ENCODE data around the gene RPEL1.

RPEL1 gene

GRCh38 chr10:103282961-103283360 lies 37.3 kb downstream of the RPEL1 start:
- DNase-seq = no peak

DNA sequence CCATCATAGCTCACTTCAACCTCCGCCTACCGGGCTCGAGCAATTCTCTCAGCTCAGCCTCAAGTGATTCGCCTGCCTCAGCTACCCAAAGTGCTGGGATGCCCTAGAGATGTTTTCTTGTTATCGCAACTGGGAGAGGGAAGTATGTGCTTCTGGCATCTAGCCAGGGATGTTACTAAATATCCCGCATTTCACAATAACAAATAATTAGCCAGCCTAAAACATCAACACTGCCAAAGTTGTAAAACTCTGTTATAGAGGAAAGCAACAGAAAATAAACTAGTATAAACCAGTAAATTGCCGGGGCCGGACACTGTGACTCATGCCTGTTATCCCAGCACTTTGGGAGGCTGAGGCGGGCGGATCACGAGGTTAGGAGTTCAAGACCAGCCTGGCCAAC lies 38.5 kb downstream of the RPEL1 start:
- no peak for DNase-seq

DNA sequence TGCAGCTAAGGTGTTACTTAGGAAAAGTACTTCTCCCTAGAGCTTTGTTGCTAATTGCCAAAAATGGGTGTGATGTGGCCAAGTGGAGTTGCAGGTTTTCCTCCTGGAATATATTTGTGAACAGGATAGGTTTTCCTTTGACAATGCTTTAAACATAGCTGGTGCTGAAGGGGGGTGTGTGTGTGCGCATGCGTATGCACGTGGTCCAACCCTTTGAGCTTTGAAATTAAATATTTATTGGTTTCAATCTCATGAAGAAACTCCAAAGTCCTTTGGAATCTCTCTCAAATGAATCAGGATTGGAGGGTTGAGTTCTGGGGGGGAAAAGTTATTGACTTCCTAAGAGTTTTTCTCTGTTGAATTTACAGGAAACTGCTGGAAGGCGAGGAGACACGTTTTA lies 42.3 kb downstream of the RPEL1 start:
- no peak for DNase-seq

DNA sequence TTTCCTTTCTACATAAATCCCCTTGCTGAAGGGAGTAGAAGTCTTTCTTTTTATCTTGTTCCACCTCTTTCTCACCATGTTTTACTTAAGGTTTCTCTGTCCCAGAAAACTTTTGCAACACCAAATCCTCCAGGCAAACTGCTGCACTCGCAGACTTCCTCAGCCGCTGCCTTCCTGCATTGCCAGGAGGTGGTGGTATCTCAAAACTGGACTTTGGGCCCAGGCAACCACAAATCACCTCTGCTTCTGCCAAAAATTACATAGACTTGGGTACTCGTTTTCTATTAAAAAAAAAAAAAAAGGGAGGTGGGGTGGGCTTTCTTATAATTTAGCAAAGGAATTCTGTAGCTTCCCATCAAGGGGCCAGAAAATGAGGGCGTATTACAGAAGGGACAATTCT lies 45.9 kb downstream of the RPEL1 start:
- DNase-seq = no peak

DNA sequence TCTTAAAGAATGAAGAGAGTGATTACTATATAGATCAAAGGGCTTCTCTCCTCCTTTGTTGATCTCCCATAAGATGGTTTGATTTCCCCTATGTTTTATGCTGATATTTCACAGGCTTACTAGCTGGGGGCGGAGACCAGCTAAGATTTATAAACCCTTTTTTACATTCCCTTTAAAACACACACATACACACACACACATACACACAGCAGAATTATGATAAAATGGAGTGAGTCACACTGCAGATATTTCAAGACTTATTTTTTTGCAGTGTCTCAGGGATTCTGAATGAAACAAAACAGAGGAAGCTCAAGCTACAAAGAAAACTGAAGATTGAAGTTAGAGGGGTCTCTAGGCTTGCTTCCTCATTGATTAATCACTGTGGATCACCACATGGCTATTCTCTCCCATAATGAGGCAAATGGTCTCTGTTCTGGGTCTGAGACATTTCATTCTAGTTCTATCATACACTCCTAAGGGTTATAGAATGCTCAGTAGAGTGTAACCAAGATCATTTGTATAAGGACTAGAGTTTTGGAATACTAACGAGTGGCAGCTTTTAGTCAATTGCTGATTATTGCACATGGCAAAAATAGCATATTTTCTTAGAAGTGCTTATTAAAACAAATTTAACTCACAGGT lies 49.8 kb downstream of the RPEL1 start:
- no peak for DNase-seq

Measured in CD4-positive, alpha-beta T cell treated with Interleukin-17A for 4 hours (primary cell).